Tibial nerve (tissue), 3 donors: Measurements from ENCODE around the gene RTN4.

Experiments
- POLR2A ChIP-seq, 2 donors: fragments of 450-650 bp; IDR thresholded peaks; one replicate each; pipeline ENCODE4 v1.6.1; 2017; ENCODE audit warnings: antibody characterized with exemption in 2 of 2, mild to moderate bottlenecking in 2 of 2, moderate library complexity in 2 of 2
- TF ChIP-seq, protein P1 (sequence below), 5 experiments: fragments of 200-600 bp in 3 of 5; fragments of 450-650 bp in 2 of 5; sonication (generic) in 3 of 5; IDR thresholded peaks; one replicate each; pipeline ENCODE4 v1.5.1; 2016 to 2019; ENCODE audit warnings: antibody characterized with exemption in 5 of 5, mild to moderate bottlenecking in 3 of 5, moderate library complexity in 2 of 5

GRCh38 chr2:54999182-54999581, 51.1 kb downstream of the RTN4 start:
- TF ChIP-seq, protein P1, sequence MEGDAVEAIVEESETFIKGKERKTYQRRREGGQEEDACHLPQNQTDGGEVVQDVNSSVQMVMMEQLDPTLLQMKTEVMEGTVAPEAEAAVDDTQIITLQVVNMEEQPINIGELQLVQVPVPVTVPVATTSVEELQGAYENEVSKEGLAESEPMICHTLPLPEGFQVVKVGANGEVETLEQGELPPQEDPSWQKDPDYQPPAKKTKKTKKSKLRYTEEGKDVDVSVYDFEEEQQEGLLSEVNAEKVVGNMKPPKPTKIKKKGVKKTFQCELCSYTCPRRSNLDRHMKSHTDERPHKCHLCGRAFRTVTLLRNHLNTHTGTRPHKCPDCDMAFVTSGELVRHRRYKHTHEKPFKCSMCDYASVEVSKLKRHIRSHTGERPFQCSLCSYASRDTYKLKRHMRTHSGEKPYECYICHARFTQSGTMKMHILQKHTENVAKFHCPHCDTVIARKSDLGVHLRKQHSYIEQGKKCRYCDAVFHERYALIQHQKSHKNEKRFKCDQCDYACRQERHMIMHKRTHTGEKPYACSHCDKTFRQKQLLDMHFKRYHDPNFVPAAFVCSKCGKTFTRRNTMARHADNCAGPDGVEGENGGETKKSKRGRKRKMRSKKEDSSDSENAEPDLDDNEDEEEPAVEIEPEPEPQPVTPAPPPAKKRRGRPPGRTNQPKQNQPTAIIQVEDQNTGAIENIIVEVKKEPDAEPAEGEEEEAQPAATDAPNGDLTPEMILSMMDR (IDR thresholded peaks at IDR 0.05): no peak
- TF ChIP-seq POLR2A (IDR thresholded peaks at IDR 0.05): no peak
